Suprapubic skin (tissue), 4 donors: ENCODE measurements around the gene SPSB3. TPM values are rescaled to one million over a fixed set of nuclear protein-coding genes. Genes with fewer than 3 reads are reported as not detected.

Experiments
- DNase-seq, 2 donors: peaks; one replicate each; pipeline ENCODE4 v3.0.0-alpha.2; 2019; ENCODE audit warnings: low spot score in 2 of 2
- H3K27ac ChIP-seq: fragments of 200-600 bp; sonication (generic); one replicate; pipeline ENCODE4 v1.5.1; 2019
- H3K27me3 ChIP-seq: fragments of 200-600 bp; sonication (generic); one replicate; pipeline ENCODE4 v1.5.1; 2019
- H3K36me3 ChIP-seq: fragments of 200-600 bp; sonication (generic); one replicate; pipeline ENCODE4 v1.5.1; 2019
- H3K4me1 ChIP-seq: fragments of 200-600 bp; sonication (generic); one replicate; pipeline ENCODE4 v1.5.1; 2019
- H3K4me3 ChIP-seq: fragments of 200-600 bp; sonication (generic); one replicate; pipeline ENCODE4 v1.5.1; 2019; ENCODE audit warnings: mild to moderate bottlenecking
- H3K9me3 ChIP-seq: fragments of 200-600 bp; sonication (generic); one replicate; pipeline ENCODE4 v1.5.1; 2019
- CTCF ChIP-seq, 2 donors: fragments of 200-600 bp in 1 of 2; fragments of 450-650 bp in 1 of 2; sonication (generic) in 1 of 2; IDR thresholded peaks; one replicate each; pipeline ENCODE4 v1.5.1; 2016 to 2019; ENCODE audit warnings: antibody characterized with exemption in 2 of 2, mild to moderate bottlenecking in 1 of 2, moderate library complexity in 1 of 2
- EP300 ChIP-seq: sonication (generic); formaldehyde crosslinking; IDR thresholded peaks from one replicate; pipeline ENCODE4 v1.6.1; 2017; ENCODE audit warnings: antibody characterized with exemption
- POLR2A ChIP-seq, 2 donors: fragments of 450-650 bp; IDR thresholded peaks; one replicate each; pipeline ENCODE4 v1.6.1; 2017; ENCODE audit warnings: antibody characterized with exemption in 2 of 2, mild to moderate bottlenecking in 2 of 2, moderate library complexity in 2 of 2
- POLR2AphosphoS5 ChIP-seq, 3 donors: sonication (generic); formaldehyde crosslinking; IDR thresholded peaks; one replicate each; pipeline ENCODE4 v1.6.1; 2017; ENCODE audit warnings: antibody characterized with exemption in 3 of 3
- WGBS: methylation state at CpG from one replicate; pipeline ENCODE4 v1.1.5; 2018; 5-methylcytosine and 5-hydroxymethylcytosine counted together
- total RNA-seq, 4 donors: library from RNA; depleted of rRNA; stranded (reverse); fragments of >200 nt; gene quantifications; one replicate each; pipeline ENCODE4 v1.1.0, GENCODE V29; 2016

The SPSB3 gene
- total RNA-seq, 4 donors from 2014 or later = 124 to 205 (median 156) TPM

- H3K4me1 ChIP-seq = peaks cover 51% of the 10 kb centered on the region
Measured at GRCh38 chr16:1826691-1827573, 44.6 kb upstream of the SPSB3 start, which contains the start of the genes FAHD1 and HAGH. FAHD1 (plus strand) TSS chr16:1827206; CDS start chr16:1827239, 33 bp downstream. HAGH (minus strand) TSS chr16:1826825; CDS start chr16:1826787, 38 bp downstream.

GRCh38 chr16:1825864-1826690, 43.7 kb upstream of the SPSB3 start:
- Histone ChIP-seq H3K36me3 (peaks cover 18% of the 10 kb centered on the region), H3K27me3 (no peaks in the 10 kb centered on the region), H3K27ac (peak overlapping the region; percentile 90), H3K4me1 (peaks cover 51% of the 10 kb centered on the region), H3K4me3 (peak overlapping the region; percentile 93), H3K9me3 (no peaks in the 10 kb centered on the region)
- WGBS = 7% methylated on average over 9 of the region's 96 CpGs
- DNase-seq = peak in 1 of 2 donors; percentile 70
- TF ChIP-seq POLR2AphosphoS5 (IDR thresholded peaks at IDR 0.05) = no peak
- no peak for TF ChIP-seq EP300
- no peak for TF ChIP-seq POLR2A (IDR thresholded peaks at IDR 0.05)
- TF ChIP-seq CTCF (IDR thresholded peaks at IDR 0.05) = no peak

More at GRCh38 chr16:1826691-1827573, 44.6 kb upstream of the SPSB3 start, which contains the start of the genes FAHD1 and HAGH:
- Histone ChIP-seq H3K27me3 (no peaks in the 10 kb centered on the region), H3K36me3 (peaks cover 14% of the 10 kb centered on the region), H3K27ac (peak within 1 kb of the TSS; percentile 90), H3K9me3 (no peaks in the 10 kb centered on the region), H3K4me3 (peak within 1 kb of the TSS; percentile 93)
- DNase-seq = peak; percentile 95 to 96
- TF ChIP-seq CTCF (IDR thresholded peaks at IDR 0.05) = no peak
- no peak for TF ChIP-seq POLR2A (IDR thresholded peaks at IDR 0.05)
- peak in 2 of 3 donors; percentile 82 to 97 for TF ChIP-seq POLR2AphosphoS5 (IDR thresholded peaks at IDR 0.05)
- TF ChIP-seq EP300 = no peak
- 0% methylated on average over 10 of the region's 104 CpGs for WGBS

GRCh38 chr16:1825381-1825863, 43.1 kb upstream of the SPSB3 start:
- Histone ChIP-seq H3K27me3 (no peaks in the 10 kb centered on the region), H3K4me3 (peak overlapping the region; percentile 93), H3K27ac (no peak overlapping the region), H3K36me3 (peaks cover 21% of the 10 kb centered on the region), H3K4me1 (peaks cover 45% of the 10 kb centered on the region), H3K9me3 (no peaks in the 10 kb centered on the region)
- peak in 1 of 2 donors; percentile 49 for DNase-seq
- no peak for TF ChIP-seq CTCF (IDR thresholded peaks at IDR 0.05)
- no peak for TF ChIP-seq POLR2AphosphoS5 (IDR thresholded peaks at IDR 0.05)
- no peak for TF ChIP-seq EP300
- 59% methylated on average over 15 of the region's 15 CpGs for WGBS

GRCh38 chr16:1823821-1824220, 41.5 kb upstream of the SPSB3 start:
- Histone ChIP-seq H3K36me3 (peaks cover 36% of the 10 kb centered on the region), H3K4me3 (no peak overlapping the region), H3K27me3 (no peaks in the 10 kb centered on the region), H3K4me1 (peaks cover 29% of the 10 kb centered on the region), H3K9me3 (no peaks in the 10 kb centered on the region), H3K27ac (no peak overlapping the region)
- TF ChIP-seq POLR2A (IDR thresholded peaks at IDR 0.05) (no peak), CTCF (IDR thresholded peaks at IDR 0.05) (no peak), POLR2AphosphoS5 (IDR thresholded peaks at IDR 0.05) (no peak), EP300 (no peak)
- WGBS = 68% methylated on average over 9 of the region's 9 CpGs
- peak in 1 of 2 donors; percentile 69 for DNase-seq
